Activated CD4-positive, alpha-beta T cell treated with anti-CD3 and anti-CD28 coated beads, Interleukin-2, amount 10 ng/mL, durations not matched to agents 24 days and 14 days (primary cell): Measurements from ENCODE around the gene DLG2. TPM values are rescaled to one million over a fixed set of nuclear protein-coding genes. Genes with fewer than 3 reads are reported as not detected.

Experiments
- DNase-seq: peaks from one replicate; pipeline ENCODE4 v3.0.0; 2022
- H3K27ac Mint-ChIP-seq: one replicate; pipeline ENCODE4 v1.8.0; 2022; ENCODE audit warnings: mild to moderate bottlenecking, mixed read lengths
- H3K27me3 Mint-ChIP-seq: one replicate; pipeline ENCODE4 v1.8.0; 2022; ENCODE audit warnings: mixed read lengths
- H3K36me3 Mint-ChIP-seq: one replicate; pipeline ENCODE4 v1.8.0; 2022; ENCODE audit warnings: low read depth, mild to moderate bottlenecking, mixed read lengths
- H3K4me1 Mint-ChIP-seq: one replicate; pipeline ENCODE4 v1.8.0; 2021; ENCODE audit warnings: mixed read lengths
- H3K4me3 Mint-ChIP-seq: one replicate; pipeline ENCODE4 v1.8.0; 2022; ENCODE audit warnings: mild to moderate bottlenecking, moderate library complexity, mixed read lengths
- H3K9me3 Mint-ChIP-seq: one replicate; pipeline ENCODE4 v1.8.0; 2021; ENCODE audit warnings: mixed read lengths
- intact Hi-C: fragments of 100-400 bp; cut with micrococcal nuclease; formaldehyde crosslinking; loops from one replicate; pipeline ENCODE4 v1.15.1; 2023
- total RNA-seq: library from RNA; stranded (reverse); gene quantifications from 2 replicates; pipeline ENCODE4 v1.2.3, GENCODE V29; 2022

DLG2 gene
- total RNA-seq, 1 donor from 2014 or later, result 1.0 TPM

DNA sequence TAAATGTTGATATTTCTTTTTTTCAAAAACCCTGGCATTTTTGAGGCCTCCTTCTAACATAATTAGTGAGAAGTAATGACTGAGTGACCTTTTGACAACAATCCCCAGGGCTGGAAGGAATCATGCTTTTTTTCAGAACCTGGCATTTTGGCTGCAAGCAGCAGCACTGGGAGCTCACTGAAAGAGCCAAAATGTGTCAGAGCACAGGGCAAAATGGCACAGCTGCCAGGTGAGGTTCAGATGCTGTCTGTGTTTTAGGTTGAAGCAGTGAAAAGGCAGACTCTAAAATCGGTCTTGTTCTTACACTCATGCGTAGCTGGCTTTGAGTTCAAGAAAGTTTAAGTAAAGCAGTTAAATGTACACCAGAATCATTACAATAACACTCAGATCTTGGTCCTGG, 1063.8 kb downstream of the DLG2 start:
- Mint-ChIP-seq H3K36me3 (no peaks in the 10 kb centered on the region), H3K4me1 (no peaks in the 10 kb centered on the region), H3K27me3 (no peaks in the 10 kb centered on the region), H3K4me3 (no peak overlapping the region), H3K9me3 (no peaks in the 10 kb centered on the region), H3K27ac (no peak overlapping the region)
- no peak for DNase-seq
- intact Hi-C loops, result loop anchor here (10.0 kb wide), 2 partner anchors 729 to 1879 kb away; no protein-coding TSS in a partner anchor

DNA sequence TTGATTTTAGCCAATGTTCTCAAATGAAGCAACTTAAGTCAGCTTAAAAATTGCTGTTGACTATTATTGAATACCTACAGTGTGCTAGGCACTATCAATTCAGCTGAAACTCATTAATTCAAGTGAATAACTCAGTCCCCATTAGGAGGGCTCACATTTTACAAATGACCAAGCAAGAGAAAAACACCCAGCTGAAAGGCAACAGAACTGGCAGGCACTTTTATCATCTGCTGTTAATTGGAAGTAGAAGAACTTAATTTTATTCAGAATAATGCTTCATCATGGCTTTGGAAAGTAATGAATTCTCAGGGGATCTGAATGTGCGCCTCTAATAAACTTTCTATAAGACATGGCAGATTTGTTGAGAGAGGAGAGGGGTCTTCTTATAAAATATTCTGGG, 1066.9 kb downstream of the DLG2 start:
- Mint-ChIP-seq H3K4me1 (no peaks in the 10 kb centered on the region), H3K9me3 (no peaks in the 10 kb centered on the region), H3K36me3 (no peaks in the 10 kb centered on the region), H3K4me3 (no peak overlapping the region), H3K27me3 (no peaks in the 10 kb centered on the region), H3K27ac (no peak overlapping the region)
- intact Hi-C loops, result loop anchor here (10.0 kb wide), 2 partner anchors 725 to 1875 kb away; no protein-coding TSS in a partner anchor
- DNase-seq, result no peak

DNA sequence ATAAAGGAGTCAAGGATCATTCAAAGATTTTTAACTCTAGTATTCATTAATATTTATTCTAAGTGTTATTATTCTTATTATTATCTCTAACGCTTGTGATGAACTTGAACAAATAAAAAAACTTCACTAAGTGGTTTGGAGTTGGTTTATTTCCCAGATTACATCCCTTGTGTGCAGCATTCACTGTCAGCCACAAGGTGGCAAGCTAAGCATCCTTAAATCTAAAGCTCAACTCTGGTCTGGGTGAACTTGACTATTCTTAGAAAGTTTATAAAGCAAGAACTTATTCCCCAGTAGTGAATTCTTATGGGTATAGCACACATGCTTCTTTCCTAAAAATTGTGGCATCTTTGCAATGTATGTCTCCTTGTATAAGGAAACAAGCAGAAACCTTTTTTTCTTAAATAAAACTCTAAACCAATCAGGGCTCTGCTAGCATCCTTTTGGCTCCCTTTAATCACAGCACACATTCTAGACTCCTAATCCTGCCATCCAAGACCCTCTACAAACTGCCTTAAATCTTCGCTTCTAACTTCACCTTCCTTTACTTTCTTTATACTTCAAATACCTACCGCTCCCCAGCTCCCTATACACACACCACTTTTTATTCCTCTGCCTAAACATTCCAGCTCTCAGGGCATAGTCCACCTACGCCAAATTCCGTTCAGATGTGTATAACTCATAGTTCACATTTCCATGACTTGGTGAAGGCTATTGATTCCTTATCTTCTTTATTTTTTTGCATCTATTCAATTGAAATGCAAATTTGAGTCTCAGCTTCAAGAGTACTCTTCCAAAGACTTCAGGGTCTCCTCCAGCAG, 1068.8 kb downstream of the DLG2 start:
- Mint-ChIP-seq H3K9me3 (no peaks in the 10 kb centered on the region), H3K27me3 (no peaks in the 10 kb centered on the region), H3K36me3 (no peaks in the 10 kb centered on the region), H3K27ac (no peak overlapping the region), H3K4me3 (no peak overlapping the region), H3K4me1 (no peaks in the 10 kb centered on the region)
- DNase-seq, result peak; percentile 61
- intact Hi-C loops, result no loop called here

DNA sequence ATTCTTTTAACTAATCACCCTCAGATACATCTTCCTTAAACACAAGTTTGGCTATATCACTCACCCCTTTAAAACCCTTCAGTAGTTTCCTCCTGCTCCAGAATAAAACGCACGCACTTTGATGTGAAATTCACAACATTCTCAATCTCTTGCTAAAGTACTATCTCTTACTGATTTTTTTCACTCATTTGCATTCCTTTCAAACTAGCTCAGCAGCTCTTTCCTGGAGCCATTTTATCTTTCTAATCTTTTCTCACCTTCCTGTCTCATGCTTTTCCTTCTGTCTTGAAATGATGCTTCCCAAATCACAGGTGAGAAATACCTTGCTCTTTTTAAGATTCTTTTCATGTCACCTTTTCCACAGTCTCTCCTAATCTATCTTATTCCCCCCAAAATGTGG, 1074.4 kb downstream of the DLG2 start:
- H3K4me1 Mint-ChIP-seq, result no peaks in the 10 kb centered on the region
- H3K27ac Mint-ChIP-seq, result no peak overlapping the region
- no peak for DNase-seq
- H3K36me3 Mint-ChIP-seq, result no peaks in the 10 kb centered on the region
- H3K4me3 Mint-ChIP-seq, result no peak overlapping the region
- intact Hi-C loops, result no loop called here
- no peaks in the 10 kb centered on the region for H3K9me3 Mint-ChIP-seq
- no peaks in the 10 kb centered on the region for H3K27me3 Mint-ChIP-seq

DNA sequence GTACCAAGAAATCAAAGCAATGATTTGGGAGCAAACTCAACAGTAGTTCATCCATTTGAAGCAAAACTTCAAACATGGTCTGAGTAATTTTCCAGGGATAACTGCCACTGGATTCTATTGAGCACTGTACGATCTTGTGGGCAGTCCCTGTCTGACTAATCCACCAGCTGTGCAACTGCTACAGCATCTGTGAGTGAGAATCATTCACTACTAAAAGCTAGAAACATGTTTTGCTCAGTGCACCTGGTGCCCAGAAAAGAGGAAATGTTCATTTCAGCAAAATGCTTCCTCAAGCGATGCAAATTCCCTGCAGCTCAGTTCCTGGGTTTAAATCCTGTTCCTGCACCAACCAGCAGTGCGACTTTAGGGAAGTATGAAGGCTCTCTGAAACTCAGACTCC, 1077.9 kb downstream of the DLG2 start:
- Mint-ChIP-seq H3K36me3 (no peaks in the 10 kb centered on the region), H3K9me3 (peaks cover 10% of the 10 kb centered on the region), H3K27ac (no peak overlapping the region), H3K4me3 (no peak overlapping the region), H3K27me3 (no peaks in the 10 kb centered on the region), H3K4me1 (no peaks in the 10 kb centered on the region)
- intact Hi-C loops, result no loop called here
- DNase-seq, result no peak

DNA sequence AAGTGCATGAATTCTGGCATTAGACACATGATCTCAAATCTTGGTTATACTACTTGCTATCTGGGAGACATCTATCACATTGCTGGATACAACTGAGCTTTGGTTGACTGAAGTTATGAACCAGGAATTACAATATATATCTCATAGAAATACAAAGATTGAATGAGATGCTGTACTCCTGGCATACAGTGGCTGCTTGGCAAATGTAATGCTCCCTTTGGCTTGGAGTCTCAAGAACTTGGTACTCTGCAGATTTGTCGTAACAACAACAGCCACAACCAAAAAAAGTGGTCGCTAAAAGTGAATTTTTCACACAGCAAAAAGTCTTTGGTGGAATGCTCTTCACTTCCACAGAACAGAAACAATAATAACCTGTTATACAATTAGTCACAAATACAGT, 1082.6 kb downstream of the DLG2 start:
- peaks cover 10% of the 10 kb centered on the region for H3K9me3 Mint-ChIP-seq
- no peaks in the 10 kb centered on the region for H3K4me1 Mint-ChIP-seq
- intact Hi-C loops, result no loop called here
- no peak overlapping the region for H3K4me3 Mint-ChIP-seq
- H3K27me3 Mint-ChIP-seq, result no peaks in the 10 kb centered on the region
- DNase-seq, result no peak
- H3K36me3 Mint-ChIP-seq, result no peaks in the 10 kb centered on the region
- no peak overlapping the region for H3K27ac Mint-ChIP-seq

GRCh38 chr11:84543367-84544159, 1083.6 kb downstream of the DLG2 start:
- Mint-ChIP-seq H3K4me1 (no peaks in the 10 kb centered on the region), H3K4me3 (no peak overlapping the region), H3K9me3 (peaks cover 10% of the 10 kb centered on the region), H3K36me3 (no peaks in the 10 kb centered on the region), H3K27me3 (no peaks in the 10 kb centered on the region), H3K27ac (no peak overlapping the region)
- no peak for DNase-seq
- intact Hi-C loops, result no loop called here

DNA sequence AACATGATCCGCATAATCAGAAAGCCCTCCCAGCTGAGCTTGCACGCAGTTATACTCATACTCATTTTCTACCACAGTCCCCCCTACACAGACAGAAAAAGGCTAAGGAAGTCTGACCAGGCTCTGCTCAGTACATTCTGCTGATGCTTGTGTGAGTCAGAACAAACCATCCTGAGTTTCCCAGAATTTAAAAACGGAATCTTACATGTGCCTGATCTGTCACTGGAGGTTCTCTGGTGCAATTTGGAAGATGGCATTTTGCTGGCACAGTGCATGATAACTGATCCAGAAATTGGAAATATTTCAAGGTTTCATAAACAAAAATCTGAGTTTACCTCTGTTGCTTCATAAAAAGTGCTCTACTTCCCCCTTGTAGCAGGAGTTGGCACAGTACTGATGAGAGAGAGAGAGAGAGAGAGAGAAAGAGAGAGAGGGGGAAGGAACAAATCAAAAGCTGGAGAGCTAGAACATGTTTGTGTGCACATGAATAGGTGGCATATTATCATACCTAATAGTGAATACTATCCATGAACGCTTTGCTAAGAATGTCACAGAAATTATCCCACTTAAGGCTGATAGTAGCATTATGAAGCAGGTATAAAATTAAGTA, 1085.3 kb downstream of the DLG2 start:
- H3K27me3 Mint-ChIP-seq, result no peaks in the 10 kb centered on the region

GRCh38 chr11:84536456-84536855, 1090.7 kb downstream of the DLG2 start:
- no peak overlapping the region for H3K27ac Mint-ChIP-seq
- no peaks in the 10 kb centered on the region for H3K36me3 Mint-ChIP-seq
- DNase-seq, result no peak
- H3K9me3 Mint-ChIP-seq, result no peaks in the 10 kb centered on the region
- no peaks in the 10 kb centered on the region for H3K4me1 Mint-ChIP-seq
- intact Hi-C loops, result no loop called here
- no peak overlapping the region for H3K4me3 Mint-ChIP-seq
- no peaks in the 10 kb centered on the region for H3K27me3 Mint-ChIP-seq

More for the DNA sequence above, 1085.3 kb downstream of the DLG2 start:
- Mint-ChIP-seq H3K9me3 (peaks cover 10% of the 10 kb centered on the region), H3K36me3 (no peaks in the 10 kb centered on the region), H3K4me3 (no peak overlapping the region), H3K4me1 (no peaks in the 10 kb centered on the region), H3K27ac (no peak overlapping the region)
- intact Hi-C loops, result no loop called here
- no peak for DNase-seq

DNA sequence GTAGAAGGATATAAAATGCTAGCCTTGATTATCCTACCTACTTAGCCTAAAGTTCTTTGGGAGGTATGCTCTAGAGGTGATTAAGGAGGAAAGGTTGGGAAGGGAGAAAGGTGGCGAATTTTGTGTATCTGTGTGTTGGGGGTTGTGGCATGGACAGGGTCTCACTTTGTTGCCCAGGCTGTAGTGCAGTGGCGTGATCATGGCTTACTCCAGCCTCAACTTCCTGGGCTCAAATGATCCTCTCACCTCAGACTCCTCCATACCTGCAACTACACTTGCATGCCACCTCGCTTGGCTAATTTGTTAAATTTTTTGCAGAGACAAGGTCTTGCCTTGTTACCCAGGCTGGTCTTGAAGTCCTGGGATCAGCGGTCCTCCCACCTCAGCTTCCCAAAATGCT, 1094.8 kb downstream of the DLG2 start:
- Mint-ChIP-seq H3K36me3 (no peaks in the 10 kb centered on the region), H3K9me3 (no peaks in the 10 kb centered on the region)

GRCh38 chr11:84526250-84526649, 1100.9 kb downstream of the DLG2 start:
- no peak overlapping the region for H3K27ac Mint-ChIP-seq
- intact Hi-C loops, result no loop called here
- no peaks in the 10 kb centered on the region for H3K27me3 Mint-ChIP-seq
- H3K36me3 Mint-ChIP-seq, result no peaks in the 10 kb centered on the region
- no peak overlapping the region for H3K4me3 Mint-ChIP-seq
- no peaks in the 10 kb centered on the region for H3K9me3 Mint-ChIP-seq
- no peaks in the 10 kb centered on the region for H3K4me1 Mint-ChIP-seq
- DNase-seq, result no peak

More for the DNA sequence above, 1094.8 kb downstream of the DLG2 start:
- Mint-ChIP-seq H3K27me3 (no peaks in the 10 kb centered on the region), H3K4me1 (no peaks in the 10 kb centered on the region), H3K4me3 (no peak overlapping the region), H3K27ac (no peak overlapping the region)
- intact Hi-C loops, result no loop called here
- DNase-seq, result no peak

DNA sequence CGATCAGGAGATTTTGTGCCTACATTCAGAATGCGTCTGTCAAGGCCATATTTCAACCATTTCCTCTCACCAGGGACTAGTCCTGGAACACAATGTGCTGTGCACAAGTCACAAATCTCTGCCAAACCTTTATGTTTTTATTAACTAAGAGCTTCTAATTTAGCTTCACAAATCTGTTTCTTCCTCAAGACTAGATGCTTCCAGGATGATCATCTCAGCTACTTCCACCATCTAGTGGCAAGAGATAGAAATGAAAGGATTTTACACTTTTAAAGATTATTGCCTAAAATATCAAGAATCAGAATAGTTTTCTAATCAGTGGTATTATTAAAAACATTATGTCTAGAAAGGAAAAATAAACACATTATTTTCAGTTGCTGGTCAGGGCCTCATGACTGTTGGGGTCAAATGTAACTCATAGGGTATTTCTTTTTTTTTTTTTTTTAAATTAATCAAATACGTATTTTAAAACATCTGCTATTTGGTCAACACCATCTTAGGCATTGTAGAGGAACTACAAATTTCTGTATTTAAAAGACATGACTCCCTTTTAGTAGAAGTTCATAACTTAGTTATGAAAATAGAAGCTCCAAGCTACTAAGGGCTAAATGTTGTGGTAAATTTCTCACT, 1102.6 kb downstream of the DLG2 start:
- DNase-seq, result no peak
- Mint-ChIP-seq H3K27me3 (no peaks in the 10 kb centered on the region), H3K36me3 (no peaks in the 10 kb centered on the region), H3K4me3 (no peak overlapping the region), H3K4me1 (no peaks in the 10 kb centered on the region), H3K9me3 (no peaks in the 10 kb centered on the region), H3K27ac (no peak overlapping the region)
- intact Hi-C loops, result no loop called here

DNA sequence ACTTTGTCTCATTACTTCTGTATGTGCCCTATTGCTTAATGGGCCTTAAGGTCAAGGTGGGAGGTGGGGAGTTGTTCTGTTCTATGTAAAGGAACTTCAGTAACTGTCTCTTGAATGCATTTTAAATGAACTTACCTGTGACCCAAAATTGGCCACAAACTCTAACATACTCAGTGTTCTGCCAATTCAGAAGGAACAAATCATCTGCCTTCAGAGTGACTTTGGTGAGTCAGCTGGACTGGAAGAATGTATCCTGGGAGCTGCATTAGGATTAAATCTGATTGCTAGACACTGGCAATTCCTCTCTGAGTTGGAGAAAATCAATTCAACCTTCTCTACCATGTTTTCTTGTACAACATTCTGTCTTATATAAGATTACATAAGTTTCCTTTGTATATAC, 1104.8 kb downstream of the DLG2 start:
- Mint-ChIP-seq H3K27ac (no peak overlapping the region), H3K4me1 (no peaks in the 10 kb centered on the region), H3K36me3 (no peaks in the 10 kb centered on the region), H3K9me3 (no peaks in the 10 kb centered on the region), H3K4me3 (no peak overlapping the region), H3K27me3 (no peaks in the 10 kb centered on the region)
- intact Hi-C loops, result no loop called here
- DNase-seq, result no peak
